Jurkat, Clone E6-1 (cell line): Measurements from ENCODE around the gene ERGIC1.
A peak's percentile ranks its signal among the peaks of the same experiment; 100 is the strongest.

ENCODE experiments used
- DNase-seq: peaks from one replicate; pipeline ENCODE4 v3.0.0-alpha.2; 2011; ENCODE audit warnings: low read depth, low spot score
- H3K4me3 ChIP-seq: 2 replicates; pipeline ENCODE4 v1.5.1; 2011; ENCODE audit warnings: mild to moderate bottlenecking, low read length, control low read depth, moderate library complexity

Gene ERGIC1

GRCh38 chr5:172946146-172946545 lies 112.1 kb downstream of the ERGIC1 start:
- H3K4me3 ChIP-seq, result no peak overlapping the region
- DNase-seq, result no peak

GRCh38 chr5:172949426-172949825 lies 115.4 kb downstream of the ERGIC1 start:
- H3K4me3 ChIP-seq, result no peak overlapping the region
- DNase-seq, result peak; percentile 43

GRCh38 chr5:172950176-172950965 lies 116.3 kb downstream of the ERGIC1 start:
- no peak for DNase-seq
- no peak overlapping the region for H3K4me3 ChIP-seq

- no peak overlapping the region for H3K4me3 ChIP-seq
- no peak for DNase-seq
These were observed 117.5 kb downstream of the ERGIC1 start for GRCh38 chr5:172951371-172952033.

- DNase-seq, result no peak
These were observed 118.0 kb downstream of the ERGIC1 start for GRCh38 chr5:172952034-172952511.

GRCh38 chr5:172953776-172954675 lies 120.0 kb downstream of the ERGIC1 start:
- H3K4me3 ChIP-seq, result no peak overlapping the region
- DNase-seq, result no peak

More at GRCh38 chr5:172952034-172952511, 118.0 kb downstream of the ERGIC1 start:
- H3K4me3 ChIP-seq, result no peak overlapping the region

- H3K4me3 ChIP-seq, result no peak overlapping the region
- no peak for DNase-seq
These were observed 120.7 kb downstream of the ERGIC1 start for GRCh38 chr5:172954751-172955159.

GRCh38 chr5:172956228-172956627 lies 122.2 kb downstream of the ERGIC1 start:
- H3K4me3 ChIP-seq, result no peak overlapping the region
- no peak for DNase-seq

GRCh38 chr5:172956936-172957335 lies 122.9 kb downstream of the ERGIC1 start:
- H3K4me3 ChIP-seq, result no peak overlapping the region
- no peak for DNase-seq

- no peak overlapping the region for H3K4me3 ChIP-seq
- DNase-seq, result no peak
These were observed 123.4 kb downstream of the ERGIC1 start for GRCh38 chr5:172957458-172957857.

GRCh38 chr5:172958331-172959046 lies 124.4 kb downstream of the ERGIC1 start:
- DNase-seq, result no peak
- no peak overlapping the region for H3K4me3 ChIP-seq

- no peak for DNase-seq
These were observed 126.1 kb downstream of the ERGIC1 start for GRCh38 chr5:172959824-172960799.

GRCh38 chr5:172969921-172970320 lies 135.9 kb downstream of the ERGIC1 start:
- DNase-seq, result no peak
- no peak overlapping the region for H3K4me3 ChIP-seq

More at GRCh38 chr5:172959824-172960799, 126.1 kb downstream of the ERGIC1 start:
- H3K4me3 ChIP-seq, result peak overlapping the region; percentile 84

GRCh38 chr5:172971482-172971881 lies 137.4 kb downstream of the ERGIC1 start:
- H3K4me3 ChIP-seq, result no peak overlapping the region
- DNase-seq, result no peak

- no peak for DNase-seq
- H3K4me3 ChIP-seq, result no peak overlapping the region
These were observed 138.5 kb downstream of the ERGIC1 start for GRCh38 chr5:172972552-172972951.

GRCh38 chr5:172973127-172973916 lies 139.3 kb downstream of the ERGIC1 start:
- no peak overlapping the region for H3K4me3 ChIP-seq
- DNase-seq, result no peak

GRCh38 chr5:172973931-172974330 lies 139.9 kb downstream of the ERGIC1 start:
- no peak overlapping the region for H3K4me3 ChIP-seq
- no peak for DNase-seq
